ENCODE measurements around the gene SIRT1.
"Not testable (repeated sequence)": the region's sequence is repeated elsewhere in the genome, so short reads cannot be mapped to it uniquely, and the experiment has no call there.

Gene SIRT1

DNA sequence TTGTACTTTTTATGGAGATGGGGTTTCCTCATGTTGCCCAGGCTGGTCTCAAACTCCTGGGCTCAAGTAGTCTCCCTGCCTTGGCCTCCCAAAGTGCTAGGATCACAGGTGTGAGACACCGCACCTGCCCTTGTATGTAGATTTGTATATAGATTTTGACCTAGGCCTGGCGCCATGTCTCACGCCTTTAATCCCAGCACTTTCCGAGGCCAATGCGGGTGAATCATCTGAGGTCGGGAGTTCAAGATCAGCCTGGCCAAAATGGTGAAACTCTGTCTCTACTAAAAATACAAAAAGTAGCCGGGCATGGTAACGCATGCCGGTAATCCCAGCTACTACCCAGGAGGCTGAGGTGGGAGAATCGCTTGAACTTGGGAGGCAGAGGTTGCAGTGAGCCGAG is 7.0 kb upstream of the SIRT1 start:
- not testable (repeated sequence) for DNase-seq

GRCh38 chr10:67878133-67878532 is 6.3 kb upstream of the SIRT1 start:
- no peak for DNase-seq

DNA sequence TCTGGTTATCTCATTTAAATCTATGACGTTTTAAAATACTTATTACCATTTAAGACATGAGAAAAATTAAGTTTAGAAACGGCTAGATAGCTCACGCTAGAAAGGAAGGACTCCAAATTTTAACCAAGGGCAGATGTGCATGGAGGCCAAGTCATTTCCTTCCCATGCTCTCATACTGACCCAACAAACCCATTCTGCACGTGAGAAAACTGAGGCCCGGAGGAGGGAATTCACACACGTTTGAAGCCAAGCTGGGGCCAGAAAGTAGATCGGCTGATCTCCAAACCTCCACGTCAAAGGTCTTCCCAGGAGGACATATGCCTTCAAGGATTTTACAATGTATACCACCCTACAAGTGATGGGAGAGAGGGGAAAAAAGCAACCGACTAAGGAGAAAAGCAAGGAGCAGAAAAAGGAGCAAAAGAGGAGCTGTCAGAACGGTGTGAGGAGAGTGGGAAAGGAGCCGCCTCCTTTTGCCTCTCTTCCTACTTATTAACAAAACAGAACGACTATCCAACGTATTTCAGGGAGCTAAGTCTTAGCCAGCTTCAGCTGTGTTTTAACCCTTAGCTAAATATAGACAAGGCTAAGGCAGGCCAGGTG is 645 bp upstream of the SIRT1 start:
- DNase-seq: no peak

GRCh38 chr10:67884842-67885670 is 600 bp downstream of the SIRT1 start:
- no peak for DNase-seq

DNA sequence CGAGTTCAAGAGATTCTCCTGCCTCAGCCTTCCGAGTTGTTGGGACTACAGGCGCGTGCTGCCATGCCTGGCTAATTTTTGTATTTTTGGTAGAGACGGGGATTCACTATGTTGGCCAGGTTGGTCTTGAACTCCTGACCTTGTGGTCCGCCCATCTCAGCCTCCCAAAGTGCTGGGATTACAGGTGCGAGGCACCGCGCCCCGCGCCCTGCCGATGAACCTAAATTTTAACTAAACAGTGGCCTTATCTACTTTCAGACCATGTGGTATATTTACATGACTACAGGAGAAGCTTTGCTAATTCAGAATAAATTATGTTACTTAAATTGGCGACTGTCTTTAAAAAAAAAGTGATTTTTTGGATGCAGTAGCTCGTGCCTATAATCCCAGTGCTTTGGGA is 9.2 kb downstream of the SIRT1 start:
- no peak for DNase-seq

- DNase-seq: no peak
These were observed 19.1 kb downstream of the SIRT1 start for GRCh38 chr10:67903581-67903980.

- no peak for DNase-seq
These were observed 28.0 kb downstream of the SIRT1 start for GRCh38 chr10:67912331-67912946.

GRCh38 chr10:67914777-67915340 is 30.4 kb downstream of the SIRT1 start:
- no peak for DNase-seq

GRCh38 chr10:67917169-67917568 is 32.7 kb downstream of the SIRT1 start:
- no peak for DNase-seq

GRCh38 chr10:67917679-67918078 is 33.2 kb downstream of the SIRT1 start:
- no peak for DNase-seq

- DNase-seq: no peak
These were observed 36.6 kb downstream of the SIRT1 start for GRCh38 chr10:67921065-67921464.

GRCh38 chr10:67923551-67923950 is 39.1 kb downstream of the SIRT1 start:
- DNase-seq: no peak

DNA sequence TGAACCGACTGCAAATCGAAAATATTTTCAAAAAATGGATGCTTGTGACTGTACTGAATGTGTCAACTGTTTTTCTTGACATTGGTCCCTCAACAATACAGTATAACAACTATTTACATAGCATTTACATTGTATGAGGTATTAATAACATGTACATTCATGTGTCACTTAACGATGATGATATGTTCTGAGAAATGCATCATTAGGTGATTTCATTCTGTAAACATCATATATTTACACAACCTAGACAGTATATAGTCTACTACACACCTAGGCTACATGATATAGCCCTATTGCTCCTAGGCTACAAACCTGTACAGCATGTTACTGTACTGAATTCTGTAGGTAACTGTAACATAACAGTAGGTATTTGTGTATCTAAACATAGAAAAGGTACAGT is 39.7 kb downstream of the SIRT1 start:
- DNase-seq: no peak

GRCh38 chr10:67925449-67926005 is 41.1 kb downstream of the SIRT1 start:
- DNase-seq: no peak

DNA sequence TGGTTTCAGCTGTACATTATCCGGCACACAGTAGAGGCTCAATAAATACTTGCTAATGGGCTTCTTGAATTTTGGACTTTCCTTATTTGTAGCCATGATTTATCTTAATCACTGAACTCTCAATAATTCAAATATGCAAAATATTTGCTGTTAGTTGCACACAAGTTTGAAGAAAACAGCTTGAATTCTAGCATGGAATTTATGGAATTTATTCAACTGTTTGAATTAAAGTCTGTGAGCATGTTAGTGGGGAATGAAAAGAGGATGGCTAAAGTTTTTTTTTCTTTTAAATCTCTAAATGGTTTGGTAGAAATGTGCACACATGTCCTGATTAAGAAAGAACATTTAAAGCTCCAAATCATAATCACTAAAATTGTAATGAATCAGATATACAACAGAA is 42.5 kb downstream of the SIRT1 start:
- no peak for DNase-seq

GRCh38 chr10:67933199-67933598 is 48.7 kb downstream of the SIRT1 start:
- no peak for DNase-seq

DNA sequence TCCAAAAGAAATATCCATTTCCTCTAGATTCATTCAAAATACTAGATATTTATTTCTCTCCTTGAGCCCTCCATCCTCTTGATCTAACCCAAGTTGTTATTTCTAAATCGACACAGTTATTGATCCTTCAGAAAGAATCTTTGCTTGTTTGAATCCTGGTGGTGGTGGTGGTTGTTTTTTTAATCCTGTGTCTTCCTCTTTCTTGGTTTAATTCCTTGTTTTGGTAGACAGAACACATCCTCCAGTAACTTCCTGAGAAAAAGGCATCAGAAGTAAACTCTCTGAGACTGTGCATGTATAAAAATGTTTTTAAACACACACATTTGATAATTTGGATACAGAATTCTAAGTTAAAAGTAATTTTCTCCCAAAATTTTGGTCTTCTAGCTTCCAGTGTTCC is 49.9 kb downstream of the SIRT1 start:
- no peak for DNase-seq

DNA sequence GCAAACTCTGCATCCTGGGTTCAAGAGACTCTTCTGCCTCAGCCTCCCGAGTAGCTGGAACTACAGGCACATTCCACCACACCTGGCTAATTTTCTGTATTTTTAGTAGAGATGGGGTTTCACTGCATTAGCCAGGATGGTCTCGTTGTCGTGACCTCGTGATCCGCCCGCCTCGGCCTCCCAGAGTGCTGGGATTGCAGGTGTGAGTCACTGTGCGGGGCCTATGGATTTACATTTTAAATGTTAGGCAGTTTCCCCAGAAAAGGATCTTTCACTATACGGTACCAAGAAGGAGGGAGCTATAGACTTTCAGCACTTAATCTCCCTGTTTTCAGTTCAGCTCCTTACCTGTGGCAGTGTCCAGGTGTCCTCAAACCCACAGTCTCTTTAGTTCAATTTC is 50.8 kb downstream of the SIRT1 start:
- DNase-seq: no peak

GRCh38 chr10:67936416-67936815 is 52.0 kb downstream of the SIRT1 start:
- no peak for DNase-seq

GRCh38 chr10:67943917-67944316 is 59.5 kb downstream of the SIRT1 start:
- DNase-seq: no peak

GRCh38 chr10:67955614-67956013 is 71.2 kb downstream of the SIRT1 start:
- DNase-seq: no peak

DNA sequence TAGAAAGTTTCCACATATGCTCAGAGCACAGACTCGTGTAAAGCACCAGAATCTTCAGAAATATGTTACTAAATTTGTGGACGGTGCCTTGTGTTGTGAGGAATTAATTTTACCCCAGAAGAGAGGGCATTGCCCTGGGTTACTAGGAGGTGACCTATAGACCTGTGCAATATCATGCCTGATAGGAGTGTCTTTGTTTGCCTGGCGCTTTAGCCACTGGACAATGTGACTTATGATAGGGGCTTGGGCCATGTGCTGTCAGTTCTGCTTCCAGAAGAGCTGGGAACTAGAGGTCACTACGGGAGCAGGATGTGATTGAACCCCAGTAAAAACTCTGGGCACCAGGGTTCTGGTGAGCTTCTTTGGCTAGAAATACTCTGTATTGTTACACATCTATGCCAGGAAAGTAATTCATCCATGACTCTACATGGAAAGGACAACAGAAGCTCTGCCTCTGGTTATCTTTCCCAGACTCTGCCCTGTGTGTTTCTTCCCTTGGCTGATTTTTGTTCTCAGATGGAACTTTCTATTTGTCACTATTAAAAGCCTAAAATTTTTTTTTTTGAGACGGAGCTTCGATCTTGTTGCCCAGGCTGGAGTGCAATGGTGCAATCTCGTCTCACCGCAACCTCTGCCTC is 75.5 kb downstream of the SIRT1 start:
- DNase-seq: no peak

DNA sequence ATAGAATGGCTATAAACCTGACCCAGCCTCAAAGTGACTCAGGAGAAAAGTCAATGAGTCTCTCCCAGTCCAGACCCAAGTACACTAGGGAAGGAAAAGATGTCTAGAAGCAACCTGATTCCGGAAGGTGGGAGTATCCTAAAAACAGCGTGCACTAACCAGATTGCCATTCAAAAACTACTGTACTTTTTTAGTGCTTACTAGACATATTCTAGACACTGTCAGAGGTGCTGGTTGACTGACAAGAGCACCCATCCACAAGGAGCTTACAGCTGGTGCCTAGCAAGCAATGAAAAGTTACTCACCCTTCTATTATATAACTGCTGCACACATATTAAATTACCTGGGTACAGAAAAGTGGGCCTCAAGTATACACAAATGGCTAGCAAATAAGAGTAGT is 81.0 kb downstream of the SIRT1 start:
- no peak for DNase-seq
